ENCODE results near the gene CCDC63.

The CCDC63 gene

DNA sequence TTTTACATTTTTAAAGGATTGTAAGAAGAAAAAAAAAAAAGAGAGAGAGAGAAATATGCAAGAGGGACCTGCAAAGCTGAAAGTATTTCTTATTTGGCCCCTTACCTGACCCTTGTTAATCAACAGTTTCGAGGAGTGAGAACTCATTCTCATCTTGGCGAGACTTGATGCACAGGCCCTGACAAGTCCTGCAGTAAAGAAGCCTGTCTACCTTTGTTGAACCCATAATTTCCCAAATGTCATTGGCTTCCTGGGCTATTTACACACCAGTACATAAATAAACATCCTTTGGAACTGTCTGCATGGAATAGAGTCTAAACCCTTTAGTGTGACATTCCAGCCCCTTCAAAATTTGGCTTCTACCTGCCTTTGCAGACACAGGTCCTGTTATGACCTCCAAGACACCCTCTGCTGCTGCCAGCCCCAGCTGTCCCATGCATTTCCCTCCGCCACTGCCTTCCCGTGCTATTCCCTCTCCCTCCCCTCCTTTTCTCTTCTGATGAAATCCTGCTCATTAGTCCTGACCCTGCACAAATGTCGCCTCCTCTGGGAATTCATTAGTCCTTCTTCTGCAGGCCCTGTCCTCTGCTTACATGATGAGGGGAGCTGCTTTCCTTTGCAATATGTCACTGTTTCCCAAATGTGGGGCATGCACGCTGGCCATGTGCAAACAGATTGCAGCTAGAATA lies 38.5 kb downstream of the CCDC63 start:
- H3K36me3 ChIP-seq: no peaks in the 10 kb centered on the region
- no peak overlapping the region for H3K27ac ChIP-seq
- no peak for TF ChIP-seq CTCF (IDR thresholded peaks at IDR 0.05; ENCODE audit: low read depth, low read length)
- no peak overlapping the region for H3K4me3 ChIP-seq (ENCODE audit: low read depth, low read length)
- peaks cover 3% of the 10 kb centered on the region for H3K9me3 ChIP-seq (ENCODE audit: severe bottlenecking)
- DNase-seq: no peak
- no peaks in the 10 kb centered on the region for H3K27me3 ChIP-seq (ENCODE audit: insufficient read depth, low read depth, severe bottlenecking)

DNA sequence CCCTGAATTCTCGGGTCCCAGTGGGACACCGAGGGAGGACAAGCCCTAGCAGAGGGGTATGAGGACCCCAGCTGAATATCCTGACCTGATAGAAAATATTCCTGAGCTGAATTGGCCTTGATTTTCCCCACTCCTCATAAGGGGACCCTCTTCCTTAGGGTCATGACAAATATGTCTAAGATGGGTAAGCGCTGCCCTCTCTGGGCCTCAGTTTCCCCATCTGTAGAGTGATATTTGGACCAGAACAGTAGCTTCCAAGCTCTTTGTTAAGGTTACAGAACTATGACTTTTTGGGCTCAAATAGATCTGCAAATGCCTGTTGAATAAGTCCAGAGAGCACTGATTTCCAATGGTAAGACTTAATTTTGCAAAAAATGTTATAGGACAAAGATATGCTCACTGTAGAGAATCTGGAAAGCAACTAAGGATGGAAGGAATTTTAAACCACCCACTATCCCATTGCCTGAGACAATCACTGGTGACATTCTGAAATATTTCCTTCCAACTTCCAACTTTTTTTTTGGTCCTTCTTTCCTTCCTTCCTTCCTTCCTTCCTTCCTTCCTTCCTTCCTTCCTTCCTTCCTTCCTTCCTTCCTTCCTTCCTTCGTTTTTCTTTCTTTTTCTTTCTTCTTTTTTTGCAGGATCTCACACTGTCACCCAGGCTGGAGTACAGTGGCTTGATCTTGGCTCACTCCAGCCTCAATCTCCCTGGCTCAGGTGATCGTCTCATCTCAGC lies 41.6 kb downstream of the CCDC63 start:
- Histone ChIP-seq H3K36me3 (no peaks in the 10 kb centered on the region), H3K27me3 (ENCODE audit: insufficient read depth, low read depth, severe bottlenecking) (peaks cover 1% of the 10 kb centered on the region), H3K4me3 (ENCODE audit: low read depth, low read length) (no peak overlapping the region), H3K27ac (no peak overlapping the region), H3K9me3 (ENCODE audit: severe bottlenecking) (peaks cover 3% of the 10 kb centered on the region)
- DNase-seq: no peak
- TF ChIP-seq CTCF (IDR thresholded peaks at IDR 0.05; ENCODE audit: low read depth, low read length): no peak

DNA sequence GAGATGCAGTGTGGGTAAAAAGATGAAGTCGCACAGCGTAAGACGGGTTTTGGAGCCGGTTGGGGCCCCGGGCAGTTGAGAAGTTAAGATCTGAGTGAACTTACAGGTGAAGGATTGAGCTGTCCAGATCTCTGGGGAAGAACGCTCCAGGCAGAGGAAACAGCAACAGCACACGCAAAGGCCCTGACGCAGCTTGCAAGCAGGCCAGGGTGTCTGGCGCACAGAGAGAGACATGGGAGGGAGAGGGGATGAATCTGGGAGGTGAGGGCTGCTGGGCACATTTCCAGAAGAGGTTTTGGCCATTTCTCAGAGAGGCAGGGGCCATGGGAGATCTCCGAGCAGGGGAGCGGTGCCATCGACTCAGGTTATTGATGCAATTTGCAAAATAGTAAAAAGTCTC lies 42.6 kb downstream of the CCDC63 start:
- no peak for TF ChIP-seq CTCF (IDR thresholded peaks at IDR 0.05; ENCODE audit: low read depth, low read length)
- Histone ChIP-seq H3K27ac (no peak overlapping the region), H3K36me3 (no peaks in the 10 kb centered on the region), H3K4me3 (ENCODE audit: low read depth, low read length) (no peak overlapping the region), H3K27me3 (ENCODE audit: insufficient read depth, low read depth, severe bottlenecking) (peaks cover 3% of the 10 kb centered on the region), H3K9me3 (ENCODE audit: severe bottlenecking) (peaks cover 5% of the 10 kb centered on the region)
- no peak for DNase-seq

- peaks cover 2% of the 10 kb centered on the region for H3K9me3 ChIP-seq (ENCODE audit: severe bottlenecking)
- peaks cover 3% of the 10 kb centered on the region for H3K27me3 ChIP-seq (ENCODE audit: insufficient read depth, low read depth, severe bottlenecking)
- no peaks in the 10 kb centered on the region for H3K36me3 ChIP-seq
- no peak for DNase-seq
- H3K27ac ChIP-seq: no peak overlapping the region
- no peak for TF ChIP-seq CTCF (IDR thresholded peaks at IDR 0.05; ENCODE audit: low read depth, low read length)
- no peak overlapping the region for H3K4me3 ChIP-seq (ENCODE audit: low read depth, low read length)
Observed at GRCh38 chr12:110893956-110894355, 47.2 kb downstream of the CCDC63 start.

DNA sequence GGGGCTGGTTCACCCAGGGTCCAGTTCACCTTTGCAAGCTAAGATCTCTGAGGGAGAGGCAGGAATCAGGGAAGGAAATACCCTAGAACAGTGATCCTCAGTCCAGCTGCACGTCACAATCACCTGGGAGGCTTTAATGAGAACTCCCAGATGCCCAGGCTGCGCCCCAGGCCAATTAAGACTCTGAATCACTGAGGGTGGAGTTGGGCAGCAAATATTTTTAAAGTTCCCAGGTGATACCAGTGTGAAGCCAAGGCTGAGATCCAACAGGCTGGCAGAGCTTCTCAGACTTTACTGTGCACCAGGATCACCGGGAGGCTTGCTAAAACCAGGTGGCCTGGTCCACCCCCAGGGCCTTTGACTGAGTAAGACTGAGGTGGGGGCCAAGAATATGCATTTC lies 49.8 kb downstream of the CCDC63 start:
- Histone ChIP-seq H3K9me3 (ENCODE audit: severe bottlenecking) (peaks cover 2% of the 10 kb centered on the region), H3K27me3 (ENCODE audit: insufficient read depth, low read depth, severe bottlenecking) (peaks cover 3% of the 10 kb centered on the region), H3K4me3 (ENCODE audit: low read depth, low read length) (no peak overlapping the region), H3K27ac (no peak overlapping the region), H3K36me3 (no peaks in the 10 kb centered on the region)
- DNase-seq: no peak
- TF ChIP-seq CTCF (IDR thresholded peaks at IDR 0.05; ENCODE audit: low read depth, low read length): no peak
